Measurements from ENCODE around the gene NFATC4.
A peak's percentile ranks its signal among the peaks of the same experiment; 100 is the strongest.
"Not testable (repeated sequence)": the region's sequence is repeated elsewhere in the genome, so short reads cannot be mapped to it uniquely, and the experiment has no call there.

- TF ChIP-seq EP300 (conservative IDR thresholded peaks at IDR 0.05; ENCODE audit: poor library complexity, severe bottlenecking); POLR2AphosphoS5 (IDR thresholded peaks at IDR 0.05); REST (IDR thresholded peaks at IDR 0.05; ENCODE audit: borderline replicate concordance); TAF1 (IDR thresholded peaks at IDR 0.05; ENCODE audit: low read depth); EZH2 (IDR thresholded peaks at IDR 0.05; ENCODE audit: borderline replicate concordance, insufficient read depth, low read length, poor library complexity, severe bottlenecking); MXI1 (conservative IDR thresholded peaks at IDR 0.05; ENCODE audit: poor library complexity, severe bottlenecking): not testable (repeated sequence)
- TF ChIP-seq CTCF (IDR thresholded peaks at IDR 0.05; ENCODE audit: poor library complexity, severe bottlenecking) (peak; percentile 68), SMC3 (conservative IDR thresholded peaks at IDR 0.05; ENCODE audit: poor library complexity) (peak; percentile 77)
Measured at GRCh38 chr14:24327914-24328313, 40.1 kb upstream of the NFATC4 start.

All from neural cell (in vitro differentiated cells).